Measurements from ENCODE around the gene PRR19.

GRCh38 chr19:42275103-42275502 is 26.8 kb upstream of the PRR19 start:
- TF ChIP-seq POLR2A (IDR thresholded peaks at IDR 0.05) (no peak), CTCF (IDR thresholded peaks at IDR 0.05) (no peak), EP300 (IDR thresholded peaks at IDR 0.05) (no peak)

Data from stomach (tissue), 4 donors.